Measurements from ENCODE around the gene DIS3L2. TPM values are rescaled to one million over a fixed set of nuclear protein-coding genes. Genes with fewer than 3 reads are reported as not detected.

Gene DIS3L2

DNA sequence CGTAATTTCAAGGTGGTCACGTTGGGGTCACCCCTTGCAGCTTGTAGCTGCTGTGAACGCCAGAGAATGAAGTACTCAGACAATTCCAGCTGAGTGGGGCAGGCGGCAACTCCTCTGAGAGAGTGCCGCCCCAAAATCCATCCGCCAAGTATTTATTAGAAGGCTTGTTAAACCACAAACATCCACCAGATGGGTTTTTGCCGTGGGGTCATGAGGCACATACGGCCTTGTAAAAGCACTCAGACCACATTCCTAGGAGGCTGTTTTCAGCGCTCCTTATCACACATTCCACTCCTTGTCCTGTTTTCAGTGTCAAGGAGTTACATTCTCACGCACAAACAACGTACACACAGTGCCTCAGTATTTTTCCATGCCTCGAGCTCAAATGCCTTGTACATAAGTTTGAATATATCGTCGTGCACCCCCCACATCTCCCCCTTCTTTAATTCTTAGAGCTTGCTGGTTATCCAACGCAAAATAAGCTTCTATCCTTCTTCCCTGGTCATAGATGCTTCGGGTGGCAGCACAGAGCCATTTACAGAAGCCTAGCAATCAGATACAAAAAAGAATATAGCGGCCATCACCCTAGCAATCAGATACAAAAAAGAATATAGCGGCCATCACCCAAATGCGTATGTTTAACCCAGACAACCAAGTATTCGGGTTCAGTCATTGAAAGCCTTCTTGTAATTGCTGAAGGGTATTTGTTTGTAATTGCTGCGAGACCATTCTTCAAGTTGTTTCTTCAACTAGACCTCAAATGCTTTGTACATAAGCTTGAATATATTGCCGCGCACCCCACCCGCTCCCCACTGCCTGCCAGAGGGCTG, 424.4 kb downstream of the DIS3L2 start:
- H3K4me3 ChIP-seq (ENCODE audit: low read length) = no peak overlapping the region
- WGBS (ENCODE audit: extremely low coverage, insufficient coverage, low lambda C conversion rate) = no CpG with 5 or more reads among the region's 24 CpGs

DNA sequence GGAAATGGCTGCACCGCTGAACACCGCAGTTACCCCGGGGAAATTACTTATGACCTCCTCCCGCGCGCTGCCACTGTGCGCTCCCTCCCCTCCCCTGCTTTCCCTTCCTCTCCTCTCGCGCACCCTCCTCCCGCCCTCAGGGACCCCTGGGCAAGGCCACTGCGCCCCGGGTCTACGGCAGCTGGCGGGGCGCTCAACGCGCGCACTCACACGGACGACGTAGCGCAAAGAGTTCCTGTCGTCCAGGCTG, 424.9 kb downstream of the DIS3L2 start:
- Histone ChIP-seq H3K4me1 (ENCODE audit: control insufficient read depth, low read depth, low read length) (no peaks in the 10 kb centered on the region), H3K27ac (ENCODE audit: low read depth, low read length) (no peak overlapping the region), H2BK120ac (ENCODE audit: low read depth, low read length) (no peak overlapping the region), H3K18ac (ENCODE audit: low read length) (no peak overlapping the region), H3K27me3 (ENCODE audit: insufficient read depth, low read length, poor library complexity) (peaks cover 46% of the 10 kb centered on the region), H3K4me2 (ENCODE audit: low read length) (peak overlapping the region; percentile 2), H4K8ac (ENCODE audit: low read depth, low read length) (no peak overlapping the region), H4K5ac (ENCODE audit: low read length) (no peak overlapping the region), H3K79me1 (ENCODE audit: low read length) (no peaks in the 10 kb centered on the region), H2AK5ac (ENCODE audit: low read length) (no peak overlapping the region), H3K4ac (ENCODE audit: low read depth, low read length) (no peak overlapping the region), H2BK5ac (ENCODE audit: low read length) (no peak overlapping the region), H3K56ac (ENCODE audit: low read length) (no peak overlapping the region), H2BK15ac (replicated peaks; ENCODE audit: low read depth) (no peak overlapping the region), H3K9ac (ENCODE audit: low read length) (no peak overlapping the region), H3K36me3 (ENCODE audit: control insufficient read depth, insufficient read depth, low read length) (no peaks in the 10 kb centered on the region), H3K23ac (ENCODE audit: low read length) (no peak overlapping the region), H3K79me2 (ENCODE audit: control insufficient read depth, insufficient read depth, low read length) (no peaks in the 10 kb centered on the region), H3K4me3 (ENCODE audit: low read length) (no peak overlapping the region)
- WGBS (ENCODE audit: extremely low coverage, insufficient coverage, low lambda C conversion rate) = no CpG with 5 or more reads among the region's 23 CpGs
- no peak for DNase-seq

More for the DNA sequence above, 424.4 kb downstream of the DIS3L2 start:
- Histone ChIP-seq H3K36me3 (ENCODE audit: control insufficient read depth, insufficient read depth, low read length) (no peaks in the 10 kb centered on the region), H2AK5ac (ENCODE audit: low read length) (no peak overlapping the region), H2BK120ac (ENCODE audit: low read depth, low read length) (no peak overlapping the region), H3K79me2 (ENCODE audit: control insufficient read depth, insufficient read depth, low read length) (no peaks in the 10 kb centered on the region), H3K56ac (ENCODE audit: low read length) (no peak overlapping the region), H3K4me2 (ENCODE audit: low read length) (peak overlapping the region; percentile 2), H3K27me3 (ENCODE audit: insufficient read depth, low read length, poor library complexity) (peaks cover 46% of the 10 kb centered on the region), H3K79me1 (ENCODE audit: low read length) (no peaks in the 10 kb centered on the region), H3K4me1 (ENCODE audit: control insufficient read depth, low read depth, low read length) (no peaks in the 10 kb centered on the region), H3K23ac (ENCODE audit: low read length) (no peak overlapping the region), H2BK15ac (replicated peaks; ENCODE audit: low read depth) (no peak overlapping the region), H3K4ac (ENCODE audit: low read depth, low read length) (no peak overlapping the region), H3K27ac (ENCODE audit: low read depth, low read length) (no peak overlapping the region), H4K5ac (ENCODE audit: low read length) (no peak overlapping the region), H2BK5ac (ENCODE audit: low read length) (no peak overlapping the region), H4K8ac (ENCODE audit: low read depth, low read length) (no peak overlapping the region), H3K18ac (ENCODE audit: low read length) (no peak overlapping the region), H3K9ac (ENCODE audit: low read length) (no peak overlapping the region)
- DNase-seq = peak; percentile 83

Small RNA genes lying within 50 kb of the gene (small RNA-seq; reads per million reads assigned to genes)
- gene AC068134.3 (ENCODE audit: insufficient read depth) = not detected
- not detected for gene AC068134.4 (ENCODE audit: insufficient read depth)
- not detected for gene MIR562 (ENCODE audit: insufficient read depth)
